ENCODE measurements around the gene CDK6.

CDK6 gene

GRCh38 chr7:92699560-92699959, 136.8 kb downstream of the CDK6 start:
- DNase-seq = no peak

GRCh38 chr7:92698237-92698841, 138.0 kb downstream of the CDK6 start:
- no peak for DNase-seq

GRCh38 chr7:92697414-92697813, 139.0 kb downstream of the CDK6 start:
- DNase-seq = no peak

GRCh38 chr7:92697012-92697411, 139.4 kb downstream of the CDK6 start:
- DNase-seq = no peak

- DNase-seq = no peak
These were observed 139.8 kb downstream of the CDK6 start for GRCh38 chr7:92696584-92696983.

- no peak for DNase-seq
These were observed 140.8 kb downstream of the CDK6 start for GRCh38 chr7:92695308-92696261.

GRCh38 chr7:92694211-92694610, 142.2 kb downstream of the CDK6 start:
- DNase-seq = no peak

- DNase-seq = no peak
These were observed 142.9 kb downstream of the CDK6 start for GRCh38 chr7:92693519-92693918.

- DNase-seq = peak; percentile 25
These were observed 144.8 kb downstream of the CDK6 start for GRCh38 chr7:92691578-92691977.

GRCh38 chr7:92685136-92686042, 151.0 kb downstream of the CDK6 start:
- DNase-seq = no peak

GRCh38 chr7:92684274-92684673, 152.1 kb downstream of the CDK6 start:
- no peak for DNase-seq

GRCh38 chr7:92682903-92683539, 153.4 kb downstream of the CDK6 start:
- no peak for DNase-seq

- DNase-seq = no peak
These were observed 154.0 kb downstream of the CDK6 start for GRCh38 chr7:92682330-92682729.

GRCh38 chr7:92681633-92682032, 154.7 kb downstream of the CDK6 start:
- DNase-seq = no peak

GRCh38 chr7:92680442-92680841, 155.9 kb downstream of the CDK6 start:
- DNase-seq = no peak

GRCh38 chr7:92678291-92678920, 158.0 kb downstream of the CDK6 start:
- peak; percentile 16 for DNase-seq

GRCh38 chr7:92674379-92674778, 162.0 kb downstream of the CDK6 start:
- peak; percentile 84 for DNase-seq

GRCh38 chr7:92671505-92672169, 164.7 kb downstream of the CDK6 start:
- no peak for DNase-seq

GRCh38 chr7:92670204-92670851, 166.0 kb downstream of the CDK6 start:
- no peak for DNase-seq

GRCh38 chr7:92669616-92670165, 166.7 kb downstream of the CDK6 start:
- DNase-seq = no peak

- DNase-seq = no peak
These were observed 167.8 kb downstream of the CDK6 start for GRCh38 chr7:92668564-92668963.

Measured in NCI-H1417 treated with DMSO at 0.1 percent for 48 hours (cell line).